ENCODE results near the gene PDGFRB. TPM values are rescaled to one million over a fixed set of nuclear protein-coding genes. Genes with fewer than 3 reads are reported as not detected.

PDGFRB gene
- total RNA-seq, 1 donor from 2014 or later: 39.7 TPM

GRCh38 chr5:150109921-150110320 lies 45.7 kb downstream of the PDGFRB start:
- no peak overlapping the region for H3K27ac ChIP-seq (replicated peaks)
- intact Hi-C loops (cut with micrococcal nuclease): no loop called here
- H3K27me3 ChIP-seq (ENCODE audit: low read depth): no peaks in the 10 kb centered on the region
- no peaks in the 10 kb centered on the region for H3K36me3 ChIP-seq
- H3K4me1 ChIP-seq: peaks cover 15% of the 10 kb centered on the region
- TF ChIP-seq CTCF (IDR thresholded peaks at IDR 0.05; ENCODE audit: borderline replicate concordance): no peak
- DNase-seq: no peak
- H3K9me3 ChIP-seq (replicated peaks): no peaks in the 10 kb centered on the region
- no peak overlapping the region for H3K4me3 ChIP-seq

- no peak overlapping the region for H3K27ac ChIP-seq (replicated peaks)
- no peak for DNase-seq
Measured at GRCh38 chr5:150108711-150109514, 46.7 kb downstream of the PDGFRB start.

GRCh38 chr5:150107909-150108447 lies 47.7 kb downstream of the PDGFRB start:
- Histone ChIP-seq H3K36me3 (no peaks in the 10 kb centered on the region), H3K9me3 (replicated peaks) (no peaks in the 10 kb centered on the region), H3K4me3 (no peak overlapping the region), H3K27me3 (ENCODE audit: low read depth) (no peaks in the 10 kb centered on the region), H3K27ac (replicated peaks) (no peak overlapping the region), H3K4me1 (peaks cover 7% of the 10 kb centered on the region)
- TF ChIP-seq CTCF (IDR thresholded peaks at IDR 0.05; ENCODE audit: borderline replicate concordance): no peak
- intact Hi-C loops (cut with micrococcal nuclease): no loop called here
- DNase-seq: no peak

More at GRCh38 chr5:150108711-150109514, 46.7 kb downstream of the PDGFRB start:
- H3K9me3 ChIP-seq (replicated peaks): no peaks in the 10 kb centered on the region
- H3K4me1 ChIP-seq: peaks cover 15% of the 10 kb centered on the region
- no peak for TF ChIP-seq CTCF (IDR thresholded peaks at IDR 0.05; ENCODE audit: borderline replicate concordance)
- H3K27me3 ChIP-seq (ENCODE audit: low read depth): no peaks in the 10 kb centered on the region
- intact Hi-C loops (cut with micrococcal nuclease): no loop called here
- H3K4me3 ChIP-seq: no peak overlapping the region
- no peaks in the 10 kb centered on the region for H3K36me3 ChIP-seq

- DNase-seq: no peak
- no peak overlapping the region for H3K27ac ChIP-seq (replicated peaks)
- no peaks in the 10 kb centered on the region for H3K9me3 ChIP-seq (replicated peaks)
- TF ChIP-seq CTCF (IDR thresholded peaks at IDR 0.05; ENCODE audit: borderline replicate concordance): no peak
- H3K4me3 ChIP-seq: no peak overlapping the region
- intact Hi-C loops (cut with micrococcal nuclease): no loop called here
- no peaks in the 10 kb centered on the region for H3K4me1 ChIP-seq
- H3K36me3 ChIP-seq: no peaks in the 10 kb centered on the region
- no peaks in the 10 kb centered on the region for H3K27me3 ChIP-seq (ENCODE audit: low read depth)
Measured at GRCh38 chr5:150106674-150107426, 48.8 kb downstream of the PDGFRB start.

GRCh38 chr5:150105928-150106615 lies 49.6 kb downstream of the PDGFRB start:
- TF ChIP-seq CTCF (IDR thresholded peaks at IDR 0.05; ENCODE audit: borderline replicate concordance): no peak
- no peaks in the 10 kb centered on the region for H3K36me3 ChIP-seq
- no peaks in the 10 kb centered on the region for H3K9me3 ChIP-seq (replicated peaks)
- H3K4me1 ChIP-seq: no peaks in the 10 kb centered on the region
- H3K27me3 ChIP-seq (ENCODE audit: low read depth): no peaks in the 10 kb centered on the region
- no peak for DNase-seq
- H3K4me3 ChIP-seq: no peak overlapping the region
- intact Hi-C loops (cut with micrococcal nuclease): no loop called here
- no peak overlapping the region for H3K27ac ChIP-seq (replicated peaks)
